Subcutaneous adipose tissue (tissue), 4 donors: Measurements from ENCODE around the gene TUT1. TPM values are rescaled to one million over a fixed set of nuclear protein-coding genes. Genes with fewer than 3 reads are reported as not detected.

Source experiments
- CTCF ChIP-seq: fragments of 450-650 bp; IDR thresholded peaks from one replicate; pipeline ENCODE4 v1.5.1; 2016; ENCODE audit warnings: low read depth, mild to moderate bottlenecking, control low read depth, antibody characterized with exemption, moderate library complexity
- total RNA-seq, 4 donors: library from RNA; depleted of rRNA; stranded (reverse); fragments of >200 nt; gene quantifications; one replicate each; pipeline ENCODE4 v1.1.0, GENCODE V29; 2016

The TUT1 gene
- total RNA-seq, 4 donors from 2014 or later = 3.4 to 13.4 (median 7.9) TPM

- no peak for TF ChIP-seq CTCF
Observed at GRCh38 chr11:62603072-62603408, 11.7 kb upstream of the TUT1 start.

DNA sequence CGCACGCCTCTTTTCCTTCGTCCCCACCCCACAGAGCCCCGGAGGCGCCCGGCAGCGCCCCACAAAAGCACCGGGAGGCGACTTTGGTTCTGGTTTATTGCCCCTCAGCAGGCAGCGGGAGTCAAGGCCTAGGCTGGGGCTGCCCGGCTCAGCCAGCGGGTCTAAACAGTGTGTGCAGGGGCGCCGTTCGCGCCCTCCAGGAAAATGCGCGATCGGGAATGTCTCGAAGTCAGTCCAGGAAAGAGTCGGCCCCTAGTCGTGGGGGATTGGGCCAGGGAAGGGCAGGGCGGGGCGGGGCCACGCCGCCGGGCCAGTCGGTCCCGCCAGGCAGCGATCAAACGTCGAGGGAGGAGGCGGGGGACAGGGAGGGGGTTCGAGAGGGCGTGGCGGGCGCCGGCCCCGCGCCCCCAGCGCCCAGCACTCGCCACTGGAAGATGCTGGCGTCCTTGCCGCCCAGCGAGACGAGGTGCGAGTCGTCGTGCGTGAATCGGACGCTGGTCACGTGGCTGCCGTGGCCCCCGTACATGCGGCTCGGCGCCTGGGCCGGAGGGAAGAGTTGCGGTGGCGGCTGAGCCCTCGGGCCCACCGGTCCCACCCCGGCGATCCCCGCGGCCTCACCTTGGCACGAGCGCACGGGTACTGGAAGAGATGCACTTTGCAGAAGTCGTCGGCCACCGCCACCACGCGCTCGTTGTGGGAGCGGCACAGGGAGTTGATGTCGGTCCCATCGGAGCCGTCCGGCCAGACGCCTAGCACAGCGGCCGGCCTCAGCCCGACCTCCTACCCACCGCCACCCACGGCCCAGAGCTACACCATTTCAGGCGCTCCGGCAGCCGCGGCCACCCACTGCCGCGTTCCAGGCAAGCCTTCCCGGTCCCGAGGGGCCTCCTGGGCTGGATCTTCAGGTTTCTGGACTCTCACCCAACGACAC lies 11.1 kb upstream of the TUT1 start:
- TF ChIP-seq CTCF = no peak

- no peak for TF ChIP-seq CTCF
Observed at GRCh38 chr11:62601372-62602140, 10.2 kb upstream of the TUT1 start, which contains the start of gene MTA2. Gene MTA2 (minus strand): TSS chr11:62601865. CDS start chr11:62601450, 415 bp downstream.

- no peak for TF ChIP-seq CTCF
Observed at GRCh38 chr11:62601122-62601371, 9.7 kb upstream of the TUT1 start.

DNA sequence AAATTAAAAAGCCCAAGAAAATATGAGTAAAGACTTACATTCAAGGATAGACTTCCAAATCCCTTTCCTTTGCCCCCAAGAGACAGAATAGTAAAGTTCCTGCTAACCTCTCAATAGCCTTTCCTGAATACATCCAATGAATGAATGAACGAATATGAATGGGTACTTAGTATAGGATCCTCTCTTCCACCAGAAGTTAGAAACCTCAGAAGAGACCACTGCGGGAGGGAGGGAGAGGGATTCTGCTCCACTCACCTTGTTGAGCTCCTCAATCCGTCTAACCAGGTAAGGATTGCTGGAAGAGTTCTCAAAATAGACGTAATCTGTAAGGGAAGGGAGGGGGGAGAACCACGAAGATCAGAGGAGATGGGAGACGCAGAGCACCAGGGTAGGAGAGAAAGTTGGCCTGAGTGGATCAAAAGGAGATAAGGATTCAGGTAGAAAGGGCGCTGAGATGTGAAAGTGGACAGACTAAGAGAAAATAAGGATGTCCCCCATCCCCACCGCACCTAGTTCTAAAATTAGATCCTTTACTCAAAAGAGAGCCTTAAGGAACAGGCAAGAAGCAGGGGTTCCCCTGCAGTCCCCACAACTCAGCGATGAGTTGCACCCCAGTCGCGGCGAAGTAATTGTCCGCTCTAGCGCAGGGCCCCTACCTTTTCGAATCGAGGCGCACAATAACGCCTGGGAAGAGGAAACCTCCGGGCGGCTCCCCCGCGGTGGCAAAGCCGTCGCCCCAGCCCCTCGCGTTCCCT lies 9.2 kb upstream of the TUT1 start:
- TF ChIP-seq CTCF = no peak

DNA sequence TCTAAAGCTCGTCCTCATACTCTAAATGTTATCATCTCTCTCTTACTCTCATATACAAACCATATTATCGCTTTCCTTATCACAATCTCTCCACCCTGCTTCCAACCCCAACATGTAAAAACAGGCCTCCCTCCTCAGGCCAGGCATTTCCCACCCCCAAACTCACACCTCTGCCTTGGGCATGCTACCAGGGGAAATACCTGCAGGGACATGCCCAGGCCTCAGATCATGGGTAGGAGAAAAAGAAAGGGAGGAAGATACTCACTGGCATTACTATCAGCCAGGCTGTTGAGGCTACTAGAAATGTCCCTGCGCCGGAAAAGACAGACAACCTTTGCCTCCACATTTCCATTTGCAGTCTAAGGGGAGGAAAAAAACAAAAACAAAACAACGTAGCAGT lies 8.6 kb upstream of the TUT1 start:
- no peak for TF ChIP-seq CTCF
